IMR-90 (cell line): Measurements from ENCODE around the gene DCAF11. TPM values are rescaled to one million over a fixed set of nuclear protein-coding genes. Genes with fewer than 3 reads are reported as not detected.

Experiments used
- ATAC-seq: fragments of 200-7000 bp; cut with Tn5 transposase; 2 replicates; pipeline ENCODE4 v1.9.1; 2020; ENCODE audit warnings: low read depth, mild to moderate bottlenecking, moderate library complexity
- BruUV-seq: library from RNA; stranded (reverse); fragments of 400-500 nt; replicated peaks from 2 replicates; lab custom pipeline; 2021; lab: Mats Ljungman, UMichigan
- CTCF ChIA-PET: fragments of 300-600 bp; formaldehyde crosslinking; extraction: SDS; loops from one replicate; lab custom pipeline; 2021; ENCODE audit warnings: antibody characterized with exemption; lab: Yijun Ruan, JAX
- POLR2A ChIA-PET: fragments of 300-600 bp; sonication (Branson Sonifier 250); formaldehyde crosslinking; loops from one replicate; lab custom pipeline; 2022; ENCODE audit warnings: antibody characterized with exemption; ENCODE audit not compliant: unreplicated experiment; lab: Charles Lee
- DNase-seq: peaks from one replicate; pipeline ENCODE4 v3.0.0; 2013
- H2AFZ ChIP-seq: replicated peaks from 2 replicates; pipeline ENCODE3; 2013; ENCODE audit warnings: low read length, mild to moderate bottlenecking; ENCODE audit not compliant: poor library complexity
- H2AK5ac ChIP-seq: 2 replicates; pipeline ENCODE4 v1.6.1; 2013; ENCODE audit warnings: low read depth, low read length, inconsistent platforms
- H2AK9ac ChIP-seq: replicated peaks from 2 replicates; pipeline ENCODE3; 2013; ENCODE audit warnings: mild to moderate bottlenecking, low read depth, low read length, moderate library complexity; ENCODE audit not compliant: poor library complexity
- H2BK120ac ChIP-seq: 2 replicates; pipeline ENCODE4 v1.6.1; 2013; ENCODE audit warnings: low read depth, low read length, inconsistent platforms
- H2BK15ac ChIP-seq: 3 replicates; pipeline ENCODE4 v1.6.1; 2013; ENCODE audit warnings: low read depth, low read length, inconsistent platforms
- H2BK20ac ChIP-seq: 2 replicates; pipeline ENCODE4 v1.6.1; 2013; ENCODE audit warnings: low read depth, mild to moderate bottlenecking, inconsistent platforms, low read length, moderate library complexity
- H2BK5ac ChIP-seq: 2 replicates; pipeline ENCODE4 v1.6.1; 2013; ENCODE audit warnings: mild to moderate bottlenecking, low read depth, low read length, inconsistent platforms; ENCODE audit not compliant: poor library complexity, severe bottlenecking
- H3K14ac ChIP-seq: replicated peaks from 2 replicates; pipeline ENCODE4 v1.6.1; 2013; ENCODE audit warnings: low read depth, low read length, inconsistent platforms
- H3K18ac ChIP-seq: 2 replicates; pipeline ENCODE4 v1.6.1; 2013; ENCODE audit warnings: low read depth, low read length, control low read depth
- H3K23ac ChIP-seq: 2 replicates; pipeline ENCODE4 v1.6.1; 2013; ENCODE audit warnings: low read depth, low read length, inconsistent platforms
- H3K27ac ChIP-seq: 2 replicates; pipeline ENCODE4 v1.5.1; 2013; ENCODE audit warnings: mild to moderate bottlenecking, control low read depth, low read length; ENCODE audit not compliant: insufficient read depth
- H3K27me3 ChIP-seq: 2 replicates; pipeline ENCODE4 v1.6.1; 2013; ENCODE audit warnings: low read length; ENCODE audit not compliant: control insufficient read depth, insufficient read depth
- H3K36me3 ChIP-seq: 2 replicates; pipeline ENCODE4 v1.6.1; 2013; ENCODE audit warnings: low read length, mixed read lengths; ENCODE audit not compliant: control insufficient read depth, insufficient read depth
- H3K4ac ChIP-seq: 2 replicates; pipeline ENCODE4 v1.6.1; 2013; ENCODE audit warnings: low read depth, low read length, inconsistent platforms
- H3K4me1 ChIP-seq: 2 replicates; pipeline ENCODE4 v1.6.1; 2013; ENCODE audit warnings: low read length, mixed read lengths; ENCODE audit not compliant: control insufficient read depth, insufficient read depth
- H3K4me2 ChIP-seq: 2 replicates; pipeline ENCODE4 v1.6.1; 2013; ENCODE audit warnings: low read depth, mild to moderate bottlenecking, control low read depth, low read length, moderate library complexity
- H3K4me3 ChIP-seq: 2 replicates; pipeline ENCODE4 v1.5.1; 2013; ENCODE audit warnings: low read depth, mild to moderate bottlenecking, control low read depth, low read length, moderate library complexity; ENCODE audit not compliant: insufficient read depth
- H3K56ac ChIP-seq: 2 replicates; pipeline ENCODE4 v1.6.1; 2013; ENCODE audit warnings: low read length, inconsistent platforms; ENCODE audit not compliant: insufficient read depth; ENCODE audit errors: extremely low read depth
- H3K79me1 ChIP-seq, 2 experiments: 2 replicates each; pipeline ENCODE4 v1.6.1; 2013; ENCODE audit warnings: low read length in 2 of 2, inconsistent platforms in 1 of 2, low read depth in 1 of 2
- H3K9ac ChIP-seq: 2 replicates; pipeline ENCODE4 v1.6.1; 2013; ENCODE audit warnings: low read depth, low read length, control low read depth
- H3K9me1 ChIP-seq: 2 replicates; pipeline ENCODE4 v1.6.1; 2013; ENCODE audit warnings: low read length, inconsistent platforms; ENCODE audit not compliant: insufficient read depth
- H3K9me3 ChIP-seq: 2 replicates; pipeline ENCODE4 v1.6.1; 2013; ENCODE audit warnings: low read length; ENCODE audit not compliant: control insufficient read depth, insufficient read depth
- H4K20me1 ChIP-seq: 2 replicates; pipeline ENCODE4 v1.6.1; 2013; ENCODE audit warnings: low read length, inconsistent platforms; ENCODE audit not compliant: insufficient read depth
- H4K5ac ChIP-seq: 2 replicates; pipeline ENCODE4 v1.6.1; 2013; ENCODE audit warnings: mild to moderate bottlenecking, low read depth, low read length, control low read depth
- H4K8ac ChIP-seq, 2 experiments: 2 replicates each; pipeline ENCODE4 v1.6.1; 2013; ENCODE audit warnings: low read depth in 2 of 2, low read length in 2 of 2, control low read depth in 1 of 2, inconsistent platforms in 1 of 2
- H4K91ac ChIP-seq: 2 replicates; pipeline ENCODE4 v1.6.1; 2013; ENCODE audit warnings: low read depth, low read length, inconsistent platforms; ENCODE audit not compliant: insufficient read depth
- CHD1 ChIP-seq: IDR thresholded peaks from 2 replicates; pipeline ENCODE4 v1.6.1; 2012; ENCODE audit warnings: low read depth, low read length, improper control_type of control experiment
- FOS ChIP-seq: fragments of 150-350 bp; IDR thresholded peaks from 2 replicates; pipeline ENCODE4 v1.6.1; 2016; ENCODE audit warnings: low read depth, low read length
- WGBS, 2 experiments: methylation state at CpG; one replicate each; pipeline versions ENCODE4 v1.1.5 to v1.1.7; 2013; ENCODE audit warnings: missing lambda C conversion rate in 2 of 2; ENCODE audit not compliant: insufficient read length in 1 of 2; ENCODE audit errors: extremely low coverage in 2 of 2; 5-methylcytosine and 5-hydroxymethylcytosine counted together
- dilution Hi-C: fragments of 300-500 bp; cut with HindIII; formaldehyde crosslinking; loops from one replicate; pipeline ENCODE4 v1.14.3; 2018; ENCODE audit warnings: low sequenced_read_pairs; ENCODE audit not compliant: unreplicated experiment
- in situ Hi-C: fragments of 300-500 bp; cut with MboI; formaldehyde crosslinking; loops from 3 replicates; pipeline ENCODE4 v1.14.3; 2019; ENCODE audit warnings: low sequenced_read_pairs, inconsistent platforms, mixed read lengths
- intact Hi-C: fragments of 100-400 bp; cut with micrococcal nuclease; formaldehyde crosslinking; loops from 2 replicates; pipeline ENCODE4 v1.10.0; 2022
- polyA plus RNA-seq, 3 experiments: library from polyadenylated mRNA; depleted of rRNA; stranded (reverse); fragments of >200 nt; gene quantifications; 2 replicates each; pipeline ENCODE4 v1.2.3, GENCODE V29; 2012; ENCODE audit warnings: low replicate concordance in 1 of 3
- total RNA-seq: library from RNA; depleted of rRNA; stranded (reverse); fragments of >200 nt; gene quantifications from 2 replicates; pipeline ENCODE4 v1.2.3, GENCODE V29; 2012
- TF ChIP-seq, protein P1 (sequence below): conservative IDR thresholded peaks from 2 replicates; pipeline ENCODE4 v1.5.1; 2012; ENCODE audit warnings: mild to moderate bottlenecking, low read depth, low read length, improper control_type of control experiment

DCAF11 gene
- total and polyA plus RNA-seq, 2 of the 4 experiments (the other 2 are of a cell fraction), result 21.0 to 52.0 TPM

- intact Hi-C loops (no loop called here), dilution Hi-C loops (no loop called here), in situ Hi-C loops (loop anchor here (10.0 to 25.0 kb wide), 3 partner anchors 304 to 1043 kb away; partner anchors contain the start of genes ACIN1, BCL2L2, C14orf119 and PABPN1)
- no peak within 1 kb of the TSS for H4K91ac ChIP-seq
- TF ChIP-seq, protein P1, sequence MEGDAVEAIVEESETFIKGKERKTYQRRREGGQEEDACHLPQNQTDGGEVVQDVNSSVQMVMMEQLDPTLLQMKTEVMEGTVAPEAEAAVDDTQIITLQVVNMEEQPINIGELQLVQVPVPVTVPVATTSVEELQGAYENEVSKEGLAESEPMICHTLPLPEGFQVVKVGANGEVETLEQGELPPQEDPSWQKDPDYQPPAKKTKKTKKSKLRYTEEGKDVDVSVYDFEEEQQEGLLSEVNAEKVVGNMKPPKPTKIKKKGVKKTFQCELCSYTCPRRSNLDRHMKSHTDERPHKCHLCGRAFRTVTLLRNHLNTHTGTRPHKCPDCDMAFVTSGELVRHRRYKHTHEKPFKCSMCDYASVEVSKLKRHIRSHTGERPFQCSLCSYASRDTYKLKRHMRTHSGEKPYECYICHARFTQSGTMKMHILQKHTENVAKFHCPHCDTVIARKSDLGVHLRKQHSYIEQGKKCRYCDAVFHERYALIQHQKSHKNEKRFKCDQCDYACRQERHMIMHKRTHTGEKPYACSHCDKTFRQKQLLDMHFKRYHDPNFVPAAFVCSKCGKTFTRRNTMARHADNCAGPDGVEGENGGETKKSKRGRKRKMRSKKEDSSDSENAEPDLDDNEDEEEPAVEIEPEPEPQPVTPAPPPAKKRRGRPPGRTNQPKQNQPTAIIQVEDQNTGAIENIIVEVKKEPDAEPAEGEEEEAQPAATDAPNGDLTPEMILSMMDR, result no peak
- TF ChIP-seq FOS, result no peak
- TF ChIP-seq CHD1, result no peak
- CTCF ChIA-PET, result no interaction called here
- no peak within 1 kb of the TSS for H2AK5ac ChIP-seq
- H2BK20ac ChIP-seq, result no peak within 1 kb of the TSS
- H3K14ac ChIP-seq, result no peak within 1 kb of the TSS
- no peaks in the 10 kb centered on the region for H3K36me3 ChIP-seq
- H3K27ac ChIP-seq, result no peak within 1 kb of the TSS
- no peaks in the 10 kb centered on the region for H3K9me3 ChIP-seq
- H4K20me1 ChIP-seq, result no peaks in the 10 kb centered on the region
- no peak for DNase-seq
- ATAC-seq, result no peak
- no peaks in the 10 kb centered on the region for H3K27me3 ChIP-seq
- H2AK9ac ChIP-seq, result no peak within 1 kb of the TSS
- no peak within 1 kb of the TSS for H3K9ac ChIP-seq
- no peak within 1 kb of the TSS for H3K23ac ChIP-seq
- BruUV-seq, result no TSS peak
- H3K9me1 ChIP-seq, result no peaks in the 10 kb centered on the region
- no peaks in the 10 kb centered on the region for H3K79me1 ChIP-seq
- no peak within 1 kb of the TSS for H4K8ac ChIP-seq
- no peak within 1 kb of the TSS for H4K5ac ChIP-seq
- H2BK15ac ChIP-seq, result no peak within 1 kb of the TSS
- no peak within 1 kb of the TSS for H3K18ac ChIP-seq
- no peak within 1 kb of the TSS for H2AFZ ChIP-seq
- no peak within 1 kb of the TSS for H3K4me3 ChIP-seq
- no peak within 1 kb of the TSS for H3K4me2 ChIP-seq
- H3K4me1 ChIP-seq, result no peaks in the 10 kb centered on the region; the same call in 1 of the 2 replicates
- H3K56ac ChIP-seq, result no peak within 1 kb of the TSS
- no peak within 1 kb of the TSS for H2BK5ac ChIP-seq
- POLR2A ChIA-PET, result no interaction called here
- WGBS, 2 experiments, result 92% methylated on average over 3 of the region's 5 CpGs; no CpG with 5 or more reads in 1 of the 2 experiments
- H3K4ac ChIP-seq, result no peak within 1 kb of the TSS
- H2BK120ac ChIP-seq, result no peak within 1 kb of the TSS
These were observed 15.8 kb downstream of the DCAF11 start, which contains the start of gene FITM1 for GRCh38 chr14:24130380-24130716. TSS of gene FITM1 (plus strand) at chr14:24130659. CDS start at chr14:24131564, 905 bp downstream.
